Tibial nerve (tissue), 4 donors: ENCODE results near the gene CCS. TPM values are rescaled to one million over a fixed set of nuclear protein-coding genes. Genes with fewer than 3 reads are reported as not detected.
"Not testable (repeated sequence)": the region's sequence is repeated elsewhere in the genome, so short reads cannot be mapped to it uniquely, and the experiment has no call there.

ENCODE experiments used
- DNase-seq, 2 donors: peaks; one replicate each; pipeline ENCODE4 v3.0.0-alpha.2; 2019; ENCODE audit warnings: low spot score in 2 of 2
- H3K27ac ChIP-seq, 4 donors: fragments of 200-600 bp; sonication (generic) in 3 of 4; one replicate each; pipeline ENCODE4 v1.5.1; 2017 to 2019; ENCODE audit warnings: mild to moderate bottlenecking in 1 of 4
- H3K27me3 ChIP-seq, 2 donors: fragments of 200-600 bp; sonication (generic) in 1 of 2; one replicate each; pipeline versions ENCODE4 v1.5.1 to v1.6.0; 2017 to 2019
- H3K36me3 ChIP-seq, 3 donors: fragments of 200-600 bp; sonication (generic); one replicate each; pipeline ENCODE4 v1.5.1; 2018 to 2019
- H3K4me1 ChIP-seq, 4 donors: fragments of 200-600 bp; sonication (generic) in 3 of 4; one replicate each; pipeline ENCODE4 v1.5.1; 2017 to 2019
- H3K4me3 ChIP-seq, 4 donors: fragments of 200-600 bp; sonication (generic) in 3 of 4; one replicate each; pipeline ENCODE4 v1.5.1; 2017 to 2019; ENCODE audit warnings: mild to moderate bottlenecking in 1 of 4, moderate library complexity in 1 of 4
- H3K9me3 ChIP-seq, 4 donors: fragments of 200-600 bp; sonication (generic) in 3 of 4; one replicate each; pipeline ENCODE4 v1.5.1; 2017 to 2019
- EP300 ChIP-seq, 2 donors: sonication (generic); formaldehyde crosslinking; IDR thresholded peaks; one replicate each; pipeline ENCODE4 v1.6.1; 2017; ENCODE audit warnings: antibody characterized with exemption in 2 of 2, mild to moderate bottlenecking in 1 of 2
- POLR2A ChIP-seq, 2 donors: fragments of 450-650 bp; IDR thresholded peaks; one replicate each; pipeline ENCODE4 v1.6.1; 2017; ENCODE audit warnings: antibody characterized with exemption in 2 of 2, mild to moderate bottlenecking in 2 of 2, moderate library complexity in 2 of 2
- WGBS, 2 donors: methylation state at CpG; one replicate each; pipeline ENCODE4 v1.1.5; 2018; 5-methylcytosine and 5-hydroxymethylcytosine counted together
- total RNA-seq, 4 donors: library from RNA; depleted of rRNA; stranded (reverse); fragments of >200 nt; gene quantifications; one replicate each; pipeline ENCODE4 v1.1.0, GENCODE V29; 2016
- TF ChIP-seq, protein P1 (sequence below), 5 experiments: fragments of 200-600 bp in 3 of 5; fragments of 450-650 bp in 2 of 5; sonication (generic) in 3 of 5; IDR thresholded peaks; one replicate each; pipeline ENCODE4 v1.5.1; 2016 to 2019; ENCODE audit warnings: antibody characterized with exemption in 5 of 5, mild to moderate bottlenecking in 3 of 5, moderate library complexity in 2 of 5

The CCS gene
- total RNA-seq, 4 donors from 2014 or later: 33.4 to 54.0 (median 48.6) TPM

- WGBS, 2 donors: 90 to 94% methylated on average over 6 of the region's 6 CpGs
- no peak for DNase-seq
- Histone ChIP-seq H3K4me1 (peaks cover 0 to 46% (median 17%) of the 10 kb centered on the region in 4 donors), H3K9me3 (no peaks in the 10 kb centered on the region), H3K27me3 (no peaks in the 10 kb centered on the region), H3K36me3 (peaks cover 0 to 71% (median 0%) of the 10 kb centered on the region in 3 donors), H3K4me3 (no peak overlapping the region), H3K27ac (no peak overlapping the region)
- TF ChIP-seq POLR2A (IDR thresholded peaks at IDR 0.05): no peak
- no peak for TF ChIP-seq EP300 (IDR thresholded peaks at IDR 0.05)
- TF ChIP-seq, protein P1, sequence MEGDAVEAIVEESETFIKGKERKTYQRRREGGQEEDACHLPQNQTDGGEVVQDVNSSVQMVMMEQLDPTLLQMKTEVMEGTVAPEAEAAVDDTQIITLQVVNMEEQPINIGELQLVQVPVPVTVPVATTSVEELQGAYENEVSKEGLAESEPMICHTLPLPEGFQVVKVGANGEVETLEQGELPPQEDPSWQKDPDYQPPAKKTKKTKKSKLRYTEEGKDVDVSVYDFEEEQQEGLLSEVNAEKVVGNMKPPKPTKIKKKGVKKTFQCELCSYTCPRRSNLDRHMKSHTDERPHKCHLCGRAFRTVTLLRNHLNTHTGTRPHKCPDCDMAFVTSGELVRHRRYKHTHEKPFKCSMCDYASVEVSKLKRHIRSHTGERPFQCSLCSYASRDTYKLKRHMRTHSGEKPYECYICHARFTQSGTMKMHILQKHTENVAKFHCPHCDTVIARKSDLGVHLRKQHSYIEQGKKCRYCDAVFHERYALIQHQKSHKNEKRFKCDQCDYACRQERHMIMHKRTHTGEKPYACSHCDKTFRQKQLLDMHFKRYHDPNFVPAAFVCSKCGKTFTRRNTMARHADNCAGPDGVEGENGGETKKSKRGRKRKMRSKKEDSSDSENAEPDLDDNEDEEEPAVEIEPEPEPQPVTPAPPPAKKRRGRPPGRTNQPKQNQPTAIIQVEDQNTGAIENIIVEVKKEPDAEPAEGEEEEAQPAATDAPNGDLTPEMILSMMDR (IDR thresholded peaks at IDR 0.05): no peak
Measured at GRCh38 chr11:66603072-66603471, 10.1 kb downstream of the CCS start.

GRCh38 chr11:66604155-66604554 is 11.2 kb downstream of the CCS start:
- peaks cover 0 to 67% (median 0%) of the 10 kb centered on the region in 3 donors for H3K36me3 ChIP-seq
- TF ChIP-seq, protein P1 (IDR thresholded peaks at IDR 0.05): no peak
- no peak for TF ChIP-seq POLR2A (IDR thresholded peaks at IDR 0.05)
- no peak for TF ChIP-seq EP300 (IDR thresholded peaks at IDR 0.05)
- H3K9me3 ChIP-seq: no peaks in the 10 kb centered on the region
- 88 to 89% methylated on average over 5 of the region's 5 CpGs for WGBS, 2 donors
- peaks cover 0 to 52% (median 17%) of the 10 kb centered on the region in 4 donors for H3K4me1 ChIP-seq
- no peak overlapping the region for H3K27ac ChIP-seq
- no peak overlapping the region for H3K4me3 ChIP-seq
- DNase-seq: no peak
- no peaks in the 10 kb centered on the region for H3K27me3 ChIP-seq

GRCh38 chr11:66606608-66607007 is 13.6 kb downstream of the CCS start:
- not testable (repeated sequence) for H3K4me3 ChIP-seq, H3K27me3 ChIP-seq, DNase-seq, H3K9me3 ChIP-seq
- Histone ChIP-seq H3K4me1 (peaks cover 0 to 34% (median 15%) of the 10 kb centered on the region in 4 donors), H3K27ac (peak overlapping the region in 3 of 4 donors; percentile 8 to 75 (median 71)), H3K36me3 (peaks cover 0 to 43% (median 0%) of the 10 kb centered on the region in 3 donors)
- WGBS, 2 donors: 83 to 86% methylated on average over 3 of the region's 3 CpGs

GRCh38 chr11:66607126-66607834 is 14.3 kb downstream of the CCS start:
- peak overlapping the region in 3 of 4 donors; percentile 47 to 75 (median 71) for H3K27ac ChIP-seq
- peak; percentile 60 to 74 for DNase-seq
- TF ChIP-seq POLR2A (IDR thresholded peaks at IDR 0.05) (no peak), EP300 (IDR thresholded peaks at IDR 0.05) (peak in 1 of 2 donors; percentile 31)
- H3K36me3 ChIP-seq: peaks cover 0 to 37% (median 0%) of the 10 kb centered on the region in 3 donors
- H3K4me3 ChIP-seq: no peak overlapping the region
- WGBS, 2 donors: 23 to 24% methylated on average over 8 of the region's 8 CpGs
- H3K27me3 ChIP-seq: no peaks in the 10 kb centered on the region
- H3K4me1 ChIP-seq: peaks cover 0 to 27% (median 13%) of the 10 kb centered on the region in 4 donors
- H3K9me3 ChIP-seq: no peaks in the 10 kb centered on the region

- Histone ChIP-seq H3K4me1 (peaks cover 0 to 22% (median 10%) of the 10 kb centered on the region in 4 donors), H3K27me3 (no peaks in the 10 kb centered on the region), H3K36me3 (peaks cover 0 to 12% (median 0%) of the 10 kb centered on the region in 3 donors), H3K4me3 (no peak overlapping the region), H3K27ac (peak overlapping the region in 1 of 4 donors; percentile 10), H3K9me3 (no peaks in the 10 kb centered on the region)
- DNase-seq: no peak
- TF ChIP-seq POLR2A (IDR thresholded peaks at IDR 0.05) (no peak), EP300 (IDR thresholded peaks at IDR 0.05) (no peak)
- TF ChIP-seq, protein P1 (IDR thresholded peaks at IDR 0.05): no peak
- WGBS, 2 donors: 77% methylated on average over 4 of the region's 4 CpGs
Measured at GRCh38 chr11:66609721-66610617, 17.0 kb downstream of the CCS start.
